Gastroesophageal sphincter (tissue), 4 donors: ENCODE data around the gene RAD18. TPM values are rescaled to one million over a fixed set of nuclear protein-coding genes. Genes with fewer than 3 reads are reported as not detected.

Source experiments
- ATAC-seq: fragments of 150-250 bp; one replicate; pipeline ENCODE4 v1.9.1; 2016; ENCODE audit warnings: mild to moderate bottlenecking, moderate library complexity
- H3K27ac ChIP-seq, 4 donors: fragments of 200-600 bp; sonication (generic) in 3 of 4; 1 replicate in 3 of 4; 2 replicates in 1 of 4; pipeline ENCODE4 v1.5.1; 2016 to 2019
- H3K27me3 ChIP-seq: fragments of 200-600 bp; sonication (generic); one replicate; pipeline ENCODE4 v1.5.1; 2019
- H3K36me3 ChIP-seq, 2 donors: fragments of 200-600 bp; sonication (generic); one replicate each; pipeline ENCODE4 v1.5.1; 2019; ENCODE audit warnings: control low read depth in 1 of 2
- H3K4me1 ChIP-seq, 3 donors: fragments of 200-600 bp; sonication (generic); 1 replicate in 2 of 3; 2 replicates in 1 of 3; pipeline ENCODE4 v1.5.1; 2016 to 2019; ENCODE audit warnings: control low read depth in 2 of 3
- H3K4me3 ChIP-seq, 2 donors: fragments of 200-600 bp; sonication (generic); one replicate each; pipeline ENCODE4 v1.5.1; 2019; ENCODE audit warnings: mild to moderate bottlenecking in 1 of 2, moderate library complexity in 1 of 2
- H3K9me3 ChIP-seq, 3 donors: fragments of 200-600 bp; sonication (generic); one replicate each; pipeline ENCODE4 v1.5.1; 2017 to 2019; ENCODE audit warnings: control low read depth in 2 of 3
- CTCF ChIP-seq, 4 experiments: fragments of 200-600 bp in 2 of 4; fragments of 450-650 bp in 2 of 4; sonication (generic) in 1 of 4; IDR thresholded peaks; one replicate each; pipeline ENCODE4 v1.5.1; 2017 to 2019; ENCODE audit warnings: antibody characterized with exemption in 4 of 4, mild to moderate bottlenecking in 2 of 4, moderate library complexity in 2 of 4
- EP300 ChIP-seq: sonication (generic); formaldehyde crosslinking; IDR thresholded peaks from one replicate; pipeline ENCODE4 v1.6.1; 2017; ENCODE audit warnings: antibody characterized with exemption, mild to moderate bottlenecking
- POLR2A ChIP-seq, 2 donors: fragments of 450-650 bp; IDR thresholded peaks; one replicate each; pipeline ENCODE4 v1.6.1; 2017; ENCODE audit warnings: antibody characterized with exemption in 2 of 2, mild to moderate bottlenecking in 2 of 2, moderate library complexity in 1 of 2
- POLR2AphosphoS5 ChIP-seq: sonication (generic); formaldehyde crosslinking; IDR thresholded peaks from one replicate; pipeline ENCODE4 v1.6.1; 2017; ENCODE audit warnings: antibody characterized with exemption
- WGBS, 2 donors: methylation state at CpG; one replicate each; pipeline ENCODE4 v1.1.5; 2018; ENCODE audit warnings: low coverage in 1 of 2; 5-methylcytosine and 5-hydroxymethylcytosine counted together
- total RNA-seq, 4 donors: library from RNA; depleted of rRNA; stranded (reverse); fragments of >200 nt; gene quantifications; one replicate each; pipeline ENCODE4 v1.1.0, GENCODE V29; 2016

Gene RAD18
- total RNA-seq, 4 donors from 2014 or later: 5.7 to 7.8 (median 6.6) TPM

GRCh38 chr3:8840556-8840955, 122.7 kb downstream of the RAD18 start:
- no peak for TF ChIP-seq EP300
- TF ChIP-seq POLR2AphosphoS5: no peak
- no peak for TF ChIP-seq CTCF (IDR thresholded peaks at IDR 0.05)
- TF ChIP-seq POLR2A (IDR thresholded peaks at IDR 0.05): no peak

GRCh38 chr3:8839607-8840325, 123.5 kb downstream of the RAD18 start:
- no peak overlapping the region for H3K27ac ChIP-seq
- TF ChIP-seq CTCF (IDR thresholded peaks at IDR 0.05) (no peak), POLR2A (IDR thresholded peaks at IDR 0.05) (no peak), EP300 (no peak), POLR2AphosphoS5 (no peak)
- no peaks in the 10 kb centered on the region for H3K36me3 ChIP-seq
- H3K4me1 ChIP-seq: no peaks in the 10 kb centered on the region
- H3K27me3 ChIP-seq: no peaks in the 10 kb centered on the region
- no peak overlapping the region for H3K4me3 ChIP-seq
- no peaks in the 10 kb centered on the region for H3K9me3 ChIP-seq
- no peak for ATAC-seq
- 73 to 94% methylated on average over 3 to 9 of the region's 9 CpGs for WGBS, 2 donors

More at GRCh38 chr3:8840556-8840955, 122.7 kb downstream of the RAD18 start:
- no peaks in the 10 kb centered on the region for H3K4me1 ChIP-seq
- no peaks in the 10 kb centered on the region for H3K9me3 ChIP-seq
- no peak overlapping the region for H3K27ac ChIP-seq
- no peaks in the 10 kb centered on the region for H3K36me3 ChIP-seq
- ATAC-seq: no peak
- H3K4me3 ChIP-seq: no peak overlapping the region
- H3K27me3 ChIP-seq: no peaks in the 10 kb centered on the region
- 54 to 80% methylated on average over 1 to 3 of the region's 5 CpGs for WGBS, 2 donors

- Histone ChIP-seq H3K27ac (no peak overlapping the region), H3K4me1 (no peaks in the 10 kb centered on the region), H3K4me3 (no peak overlapping the region), H3K27me3 (no peaks in the 10 kb centered on the region), H3K9me3 (no peaks in the 10 kb centered on the region), H3K36me3 (no peaks in the 10 kb centered on the region)
- ATAC-seq: no peak
- TF ChIP-seq POLR2AphosphoS5 (no peak), POLR2A (IDR thresholded peaks at IDR 0.05) (no peak), CTCF (IDR thresholded peaks at IDR 0.05) (no peak), EP300 (no peak)
- 88 to 100% methylated on average over 1 to 3 of the region's 3 CpGs for WGBS, 2 donors
These were observed 124.4 kb downstream of the RAD18 start for GRCh38 chr3:8838765-8839423.

- ATAC-seq: no peak
- no peaks in the 10 kb centered on the region for H3K4me1 ChIP-seq
- 93% methylated on average over 2 of the region's 4 CpGs; no CpG with 5 or more reads in 1 of the 2 donors for WGBS, 2 donors
These were observed 125.0 kb downstream of the RAD18 start for GRCh38 chr3:8838234-8838633.

GRCh38 chr3:8837162-8837561, 126.1 kb downstream of the RAD18 start:
- Histone ChIP-seq H3K27ac (no peak overlapping the region), H3K4me1 (no peaks in the 10 kb centered on the region), H3K9me3 (no peaks in the 10 kb centered on the region), H3K27me3 (no peaks in the 10 kb centered on the region), H3K36me3 (no peaks in the 10 kb centered on the region), H3K4me3 (no peak overlapping the region)
- TF ChIP-seq POLR2AphosphoS5 (no peak), CTCF (IDR thresholded peaks at IDR 0.05) (no peak), EP300 (no peak), POLR2A (IDR thresholded peaks at IDR 0.05) (no peak)
- 40 to 83% methylated on average over 1 to 3 of the region's 3 CpGs for WGBS, 2 donors
- ATAC-seq: no peak

More at GRCh38 chr3:8838234-8838633, 125.0 kb downstream of the RAD18 start:
- H3K27me3 ChIP-seq: no peaks in the 10 kb centered on the region
- TF ChIP-seq EP300: no peak
- no peak overlapping the region for H3K27ac ChIP-seq
- H3K4me3 ChIP-seq: no peak overlapping the region
- no peaks in the 10 kb centered on the region for H3K9me3 ChIP-seq
- H3K36me3 ChIP-seq: no peaks in the 10 kb centered on the region
